HEK293 (cell line): Measurements from ENCODE around the gene MARCHF9.

Source experiments
- PATZ1 ChIP-seq: fragments of 450-650 bp; formaldehyde crosslinking; IDR thresholded peaks from 2 replicates; pipeline ENCODE4 v1.5.1; 2016; ENCODE audit warnings: missing biosample characterization, missing genetic modification characterization
- SCRT1 ChIP-seq: fragments of 450-650 bp; formaldehyde crosslinking; IDR thresholded peaks from 2 replicates; pipeline ENCODE4 v1.5.1; 2016; ENCODE audit warnings: missing biosample characterization, missing genetic modification characterization, borderline replicate concordance
- SP7 ChIP-seq: fragments of 450-650 bp; formaldehyde crosslinking; IDR thresholded peaks from 2 replicates; pipeline ENCODE4 v1.5.1; 2016; ENCODE audit warnings: missing biosample characterization, missing genetic modification characterization
- TCF7L2 ChIP-seq: IDR thresholded peaks from 2 replicates; pipeline ENCODE4 v1.6.1; 2011; ENCODE audit warnings: low read depth, mild to moderate bottlenecking, inconsistent platforms, low read length, moderate library complexity, borderline replicate concordance
- TRIM28 ChIP-seq: IDR thresholded peaks from 2 replicates; pipeline ENCODE4 v1.6.1; 2011; ENCODE audit warnings: low read length, control low read depth, borderline replicate concordance
- ZNF121 ChIP-seq: fragments of 450-650 bp; formaldehyde crosslinking; IDR thresholded peaks from 2 replicates; pipeline ENCODE4 v1.5.1; 2016; ENCODE audit warnings: missing biosample characterization, missing genetic modification characterization
- ZNF175 ChIP-seq: fragments of 450-650 bp; formaldehyde crosslinking; IDR thresholded peaks from 2 replicates; pipeline ENCODE4 v1.5.1; 2016; ENCODE audit warnings: missing biosample characterization, missing genetic modification characterization
- ZNF184 ChIP-seq: fragments of 450-650 bp; IDR thresholded peaks from 2 replicates; pipeline ENCODE4 v1.5.1; 2018; ENCODE audit warnings: missing biosample characterization, mild to moderate bottlenecking, missing genetic modification characterization
- ZNF529 ChIP-seq: fragments of 450-650 bp; formaldehyde crosslinking; IDR thresholded peaks from 2 replicates; pipeline ENCODE4 v1.5.1; 2017; ENCODE audit warnings: missing genetic modification characterization, missing biosample characterization; ENCODE audit not compliant: insufficient replicate concordance
- ZNF621 ChIP-seq: fragments of 450-650 bp; formaldehyde crosslinking; IDR thresholded peaks from 2 replicates; pipeline ENCODE4 v1.5.1; 2017; ENCODE audit warnings: missing biosample characterization, missing genetic modification characterization
- ZSCAN18 ChIP-seq: fragments of 450-650 bp; formaldehyde crosslinking; IDR thresholded peaks from 2 replicates; pipeline ENCODE4 v1.5.1; 2016; ENCODE audit warnings: missing biosample characterization, missing genetic modification characterization
- TF ChIP-seq, protein P1 (sequence below): fragments of 450-650 bp; formaldehyde crosslinking; IDR thresholded peaks from 2 replicates; pipeline ENCODE4 v1.5.1; 2016; ENCODE audit warnings: missing biosample characterization, missing genetic modification characterization
- TF ChIP-seq, protein P2 (sequence below): sonication (generic); formaldehyde crosslinking; IDR thresholded peaks from 2 replicates; pipeline ENCODE4 v1.8.1; 2022; ENCODE audit warnings: mild to moderate bottlenecking, moderate library complexity, missing genetic modification reagents
- TF ChIP-seq, protein P3 (sequence below): fragments of 450-650 bp; formaldehyde crosslinking; IDR thresholded peaks from 2 replicates; pipeline ENCODE4 v1.5.1; 2016; ENCODE audit warnings: missing biosample characterization, missing genetic modification characterization

DNA sequence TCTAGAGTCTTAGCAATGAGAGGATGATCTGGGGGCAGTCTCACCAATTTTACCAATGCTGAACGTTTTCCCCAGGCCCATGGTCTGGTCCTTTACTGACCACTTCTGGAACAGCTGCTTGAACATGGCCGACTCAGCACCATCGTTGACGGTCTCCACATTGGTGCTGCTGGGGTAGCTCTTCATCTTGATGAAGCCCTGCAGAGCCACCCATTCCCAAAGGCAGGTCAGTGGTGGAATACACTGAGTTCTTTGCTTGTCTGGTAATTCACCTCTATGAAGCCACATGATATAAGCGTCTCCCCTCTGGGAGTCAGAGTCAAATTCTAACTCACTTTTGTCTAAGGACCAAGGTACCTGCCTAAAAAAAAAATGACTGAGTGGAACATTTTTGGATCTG is 53.4 kb downstream of the MARCHF9 start:
- TF ChIP-seq, protein P1, sequence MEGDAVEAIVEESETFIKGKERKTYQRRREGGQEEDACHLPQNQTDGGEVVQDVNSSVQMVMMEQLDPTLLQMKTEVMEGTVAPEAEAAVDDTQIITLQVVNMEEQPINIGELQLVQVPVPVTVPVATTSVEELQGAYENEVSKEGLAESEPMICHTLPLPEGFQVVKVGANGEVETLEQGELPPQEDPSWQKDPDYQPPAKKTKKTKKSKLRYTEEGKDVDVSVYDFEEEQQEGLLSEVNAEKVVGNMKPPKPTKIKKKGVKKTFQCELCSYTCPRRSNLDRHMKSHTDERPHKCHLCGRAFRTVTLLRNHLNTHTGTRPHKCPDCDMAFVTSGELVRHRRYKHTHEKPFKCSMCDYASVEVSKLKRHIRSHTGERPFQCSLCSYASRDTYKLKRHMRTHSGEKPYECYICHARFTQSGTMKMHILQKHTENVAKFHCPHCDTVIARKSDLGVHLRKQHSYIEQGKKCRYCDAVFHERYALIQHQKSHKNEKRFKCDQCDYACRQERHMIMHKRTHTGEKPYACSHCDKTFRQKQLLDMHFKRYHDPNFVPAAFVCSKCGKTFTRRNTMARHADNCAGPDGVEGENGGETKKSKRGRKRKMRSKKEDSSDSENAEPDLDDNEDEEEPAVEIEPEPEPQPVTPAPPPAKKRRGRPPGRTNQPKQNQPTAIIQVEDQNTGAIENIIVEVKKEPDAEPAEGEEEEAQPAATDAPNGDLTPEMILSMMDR = no peak
- TF ChIP-seq ZNF621 (tag by site-specific recombination) (no peak), ZNF121 (tag by site-specific recombination) (no peak), ZNF184 (tag by site-specific recombination) (no peak), ZNF175 (tag by site-specific recombination) (no peak), SCRT1 (tag by site-specific recombination) (no peak), TRIM28 (no peak), PATZ1 (tag by site-specific recombination) (no peak), SP7 (tag by site-specific recombination) (no peak), ZSCAN18 (no peak), TCF7L2 (no peak), ZNF529 (tag by site-specific recombination) (no peak)
- TF ChIP-seq, protein P2, sequence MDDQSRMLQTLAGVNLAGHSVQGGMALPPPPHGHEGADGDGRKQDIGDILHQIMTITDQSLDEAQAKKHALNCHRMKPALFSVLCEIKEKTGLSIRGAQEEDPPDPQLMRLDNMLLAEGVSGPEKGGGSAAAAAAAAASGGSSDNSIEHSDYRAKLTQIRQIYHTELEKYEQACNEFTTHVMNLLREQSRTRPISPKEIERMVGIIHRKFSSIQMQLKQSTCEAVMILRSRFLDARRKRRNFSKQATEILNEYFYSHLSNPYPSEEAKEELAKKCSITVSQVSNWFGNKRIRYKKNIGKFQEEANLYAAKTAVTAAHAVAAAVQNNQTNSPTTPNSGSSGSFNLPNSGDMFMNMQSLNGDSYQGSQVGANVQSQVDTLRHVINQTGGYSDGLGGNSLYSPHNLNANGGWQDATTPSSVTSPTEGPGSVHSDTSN (CRISPR knock-in tag) = no peak
- TF ChIP-seq, protein P3, sequence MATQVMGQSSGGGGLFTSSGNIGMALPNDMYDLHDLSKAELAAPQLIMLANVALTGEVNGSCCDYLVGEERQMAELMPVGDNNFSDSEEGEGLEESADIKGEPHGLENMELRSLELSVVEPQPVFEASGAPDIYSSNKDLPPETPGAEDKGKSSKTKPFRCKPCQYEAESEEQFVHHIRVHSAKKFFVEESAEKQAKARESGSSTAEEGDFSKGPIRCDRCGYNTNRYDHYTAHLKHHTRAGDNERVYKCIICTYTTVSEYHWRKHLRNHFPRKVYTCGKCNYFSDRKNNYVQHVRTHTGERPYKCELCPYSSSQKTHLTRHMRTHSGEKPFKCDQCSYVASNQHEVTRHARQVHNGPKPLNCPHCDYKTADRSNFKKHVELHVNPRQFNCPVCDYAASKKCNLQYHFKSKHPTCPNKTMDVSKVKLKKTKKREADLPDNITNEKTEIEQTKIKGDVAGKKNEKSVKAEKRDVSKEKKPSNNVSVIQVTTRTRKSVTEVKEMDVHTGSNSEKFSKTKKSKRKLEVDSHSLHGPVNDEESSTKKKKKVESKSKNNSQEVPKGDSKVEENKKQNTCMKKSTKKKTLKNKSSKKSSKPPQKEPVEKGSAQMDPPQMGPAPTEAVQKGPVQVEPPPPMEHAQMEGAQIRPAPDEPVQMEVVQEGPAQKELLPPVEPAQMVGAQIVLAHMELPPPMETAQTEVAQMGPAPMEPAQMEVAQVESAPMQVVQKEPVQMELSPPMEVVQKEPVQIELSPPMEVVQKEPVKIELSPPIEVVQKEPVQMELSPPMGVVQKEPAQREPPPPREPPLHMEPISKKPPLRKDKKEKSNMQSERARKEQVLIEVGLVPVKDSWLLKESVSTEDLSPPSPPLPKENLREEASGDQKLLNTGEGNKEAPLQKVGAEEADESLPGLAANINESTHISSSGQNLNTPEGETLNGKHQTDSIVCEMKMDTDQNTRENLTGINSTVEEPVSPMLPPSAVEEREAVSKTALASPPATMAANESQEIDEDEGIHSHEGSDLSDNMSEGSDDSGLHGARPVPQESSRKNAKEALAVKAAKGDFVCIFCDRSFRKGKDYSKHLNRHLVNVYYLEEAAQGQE = no peak
